PC-9 (cell line): ENCODE measurements around the gene SLC2A6. TPM values are rescaled to one million over a fixed set of nuclear protein-coding genes. Genes with fewer than 3 reads are reported as not detected.
A peak's percentile ranks its signal among the peaks of the same experiment; 100 is the strongest.

Experiments
- BruUV-seq: library from RNA; stranded (reverse); fragments of 400-500 nt; replicated peaks from 2 replicates; lab custom pipeline; 2021; lab: Mats Ljungman, UMichigan
- CTCF ChIA-PET: fragments of 300-600 bp; sonication (Branson Sonifier 250); formaldehyde crosslinking; loops from one replicate; lab custom pipeline; 2022; ENCODE audit warnings: antibody characterized with exemption; lab: Charles Lee
- POLR2A ChIA-PET: fragments of 300-600 bp; sonication (Branson Sonifier 250); formaldehyde crosslinking; loops from one replicate; lab custom pipeline; 2022; ENCODE audit warnings: antibody characterized with exemption; ENCODE audit not compliant: unreplicated experiment; lab: Charles Lee
- DNase-seq, 2 experiments: peaks; one replicate each; pipeline versions ENCODE4 v3.0.0 to v3.0.0-alpha.2; 2015 to 2022; ENCODE audit warnings: mixed read lengths in 1 of 2
- H2AFZ ChIP-seq: fragments of 200-600 bp; sonication (generic); 2 replicates; pipeline ENCODE4 v1.8.1; 2017; ENCODE audit warnings: antibody characterized with exemption
- H3F3A ChIP-seq: fragments of 200-600 bp; sonication (generic); 2 replicates; pipeline ENCODE4 v1.8.1; 2017; ENCODE audit warnings: antibody characterized with exemption, mild to moderate bottlenecking, low read depth; ENCODE audit not compliant: insufficient read depth
- H3K27ac ChIP-seq: fragments of 200-600 bp; sonication (generic); 2 replicates; pipeline ENCODE4 v1.6.1; 2016; ENCODE audit warnings: mixed run types
- H3K27me3 ChIP-seq: fragments of 200-600 bp; sonication (generic); 2 replicates; pipeline ENCODE4 v1.6.1; 2016; ENCODE audit warnings: low read depth, mixed run types; ENCODE audit not compliant: insufficient read depth
- H3K36me3 ChIP-seq: fragments of 200-600 bp; sonication (generic); 2 replicates; pipeline ENCODE4 v1.6.1; 2016; ENCODE audit warnings: low read depth, mixed run types
- H3K4me1 ChIP-seq: fragments of 200-600 bp; sonication (generic); replicated peaks from 2 replicates; pipeline ENCODE4 v1.6.1; 2016; ENCODE audit warnings: mixed run types; ENCODE audit not compliant: insufficient read depth
- H3K4me2 ChIP-seq: fragments of 200-600 bp; sonication (generic); 2 replicates; pipeline ENCODE4 v1.6.1; 2017; ENCODE audit warnings: mixed run types
- H3K4me3 ChIP-seq: fragments of 200-600 bp; sonication (generic); 2 replicates; pipeline ENCODE4 v1.6.1; 2016; ENCODE audit warnings: mixed run types
- H3K79me2 ChIP-seq: fragments of 200-600 bp; sonication (generic); 2 replicates; pipeline ENCODE4 v1.6.1; 2017; ENCODE audit warnings: low read depth, mixed run types
- H3K9me2 ChIP-seq: fragments of 200-600 bp; sonication (generic); 2 replicates; pipeline ENCODE4 v1.8.1; 2017; ENCODE audit warnings: mild to moderate bottlenecking; ENCODE audit not compliant: insufficient read depth
- H3K9me3 ChIP-seq: fragments of 200-600 bp; sonication (generic); 2 replicates; pipeline ENCODE4 v1.8.1; 2016; ENCODE audit warnings: low read depth; ENCODE audit not compliant: insufficient read depth
- H4K20me1 ChIP-seq: fragments of 200-600 bp; sonication (generic); 2 replicates; pipeline ENCODE4 v1.8.1; 2017; ENCODE audit not compliant: insufficient read depth
- CTCF ChIP-seq: fragments of 200-600 bp; sonication (generic); conservative IDR thresholded peaks from 2 replicates; pipeline ENCODE4 v1.6.1; 2017; ENCODE audit warnings: mixed run types, antibody characterized with exemption, mild to moderate bottlenecking, moderate library complexity
- EZH2 ChIP-seq: fragments of 200-600 bp; sonication (generic); IDR thresholded peaks from 2 replicates; pipeline ENCODE4 v1.8.0; 2017; ENCODE audit warnings: antibody characterized with exemption, low read depth
- intact Hi-C: fragments of 100-400 bp; cut with micrococcal nuclease; formaldehyde crosslinking; loops from one replicate; pipeline ENCODE4 v1.10.0; 2022; ENCODE audit not compliant: unreplicated experiment
- total RNA-seq: library from RNA; stranded (reverse); gene quantifications from 2 replicates; pipeline ENCODE4 v1.2.3, GENCODE V29; 2021

Gene SLC2A6
- total RNA-seq, 1 experiment from 2014 or later: 13.1 TPM

DNA sequence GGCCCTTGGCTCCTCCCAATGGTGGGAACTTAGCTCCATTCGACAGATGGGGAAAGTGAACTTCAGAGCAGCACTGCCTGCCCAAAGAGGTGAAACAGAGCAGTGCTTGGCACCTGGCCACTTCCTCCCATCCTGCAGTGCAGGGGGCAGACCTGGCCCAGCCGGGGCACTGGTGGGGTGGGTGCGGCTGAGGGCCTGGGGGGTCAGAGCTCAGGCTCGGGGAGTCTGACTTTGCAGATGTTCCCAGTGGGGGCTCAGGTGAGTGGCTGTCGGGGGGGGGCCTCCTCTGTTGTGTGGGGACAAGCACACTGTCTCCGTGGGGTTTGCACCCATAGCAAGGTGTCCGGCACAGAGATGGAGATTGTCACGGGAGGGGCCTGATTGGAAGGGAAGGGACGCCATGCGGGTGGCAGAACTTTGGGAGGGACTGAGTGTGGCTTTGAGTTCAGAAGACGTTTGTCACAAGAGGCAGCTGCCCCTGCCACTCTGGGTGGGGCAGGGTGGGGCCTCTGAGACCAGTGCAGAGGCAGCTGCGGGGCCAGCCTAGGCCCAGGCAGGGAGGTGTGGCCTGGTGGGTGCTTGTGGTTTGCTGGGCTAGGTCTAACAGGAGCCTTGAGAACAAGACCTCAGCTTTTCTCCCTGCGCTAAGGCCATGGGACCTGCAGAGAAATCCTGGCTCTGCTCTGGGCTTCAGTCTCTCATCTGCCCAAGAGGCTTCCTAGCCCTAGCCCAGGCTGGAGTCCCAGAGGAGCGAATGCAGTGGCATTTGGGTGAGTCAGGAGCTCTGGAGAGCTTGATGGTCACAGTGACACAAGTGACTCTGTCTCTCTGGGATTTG, 43.4 kb upstream of the SLC2A6 start:
- intact Hi-C loops: no loop called here
- BruUV-seq: no TSS peak
- Histone ChIP-seq H3F3A (no peaks in the 10 kb centered on the region), H3K4me2 (no peak overlapping the region), H3K9me3 (no peaks in the 10 kb centered on the region), H3K27ac (no peak overlapping the region), H3K9me2 (no peaks in the 10 kb centered on the region), H3K27me3 (peaks cover 95% of the 10 kb centered on the region), H4K20me1 (no peaks in the 10 kb centered on the region; the same call in 1 of the 2 replicates), H2AFZ (no peak overlapping the region), H3K4me3 (no peak overlapping the region), H3K36me3 (no peaks in the 10 kb centered on the region), H3K79me2 (no peaks in the 10 kb centered on the region), H3K4me1 (no peaks in the 10 kb centered on the region)
- DNase-seq: peak in 1 of 2 experiments; percentile 47
- ChIA-PET CTCF (interaction anchor here (0.7 to 0.8 kb wide), 2 partner anchors 157 to 471 kb away, joined by 3 read pairs; no protein-coding TSS in a partner anchor), POLR2A (interaction anchor here (0.6 kb wide), 1 partner anchor 920 kb away, joined by 3 read pairs; no protein-coding TSS in a partner anchor)
- TF ChIP-seq CTCF (no peak), EZH2 (no peak)

- no peak for TF ChIP-seq CTCF
- TF ChIP-seq EZH2: no peak
- BruUV-seq: no TSS peak
These were observed 42.5 kb upstream of the SLC2A6 start for GRCh38 chr9:133521122-133522072.

More at GRCh38 chr9:133521122-133522072, 42.5 kb upstream of the SLC2A6 start:
- no peaks in the 10 kb centered on the region for H3K36me3 ChIP-seq
- H3F3A ChIP-seq: no peaks in the 10 kb centered on the region
- H3K9me2 ChIP-seq: no peaks in the 10 kb centered on the region
- POLR2A ChIA-PET: interaction anchor here (0.6 kb wide), 1 partner anchor 921 kb away, joined by 3 read pairs; no protein-coding TSS in a partner anchor
- no peak overlapping the region for H3K4me3 ChIP-seq
- no peaks in the 10 kb centered on the region for H3K9me3 ChIP-seq
- no peak overlapping the region for H3K4me2 ChIP-seq
- no peaks in the 10 kb centered on the region for H3K79me2 ChIP-seq
- intact Hi-C loops: no loop called here
- H4K20me1 ChIP-seq: no peaks in the 10 kb centered on the region; the same call in 1 of the 2 replicates
- H3K27me3 ChIP-seq: peaks cover 95% of the 10 kb centered on the region
- CTCF ChIA-PET: interaction anchor here (0.7 kb wide), 1 partner anchor 157 kb away, joined by 3 read pairs; no protein-coding TSS in a partner anchor
- no peak overlapping the region for H2AFZ ChIP-seq
- no peak overlapping the region for H3K27ac ChIP-seq
- no peak for DNase-seq
- H3K4me1 ChIP-seq: no peaks in the 10 kb centered on the region
